Measurements from ENCODE around the gene MTM1. TPM values are rescaled to one million over a fixed set of nuclear protein-coding genes. Genes with fewer than 3 reads are reported as not detected.

The MTM1 gene
- total RNA-seq, 4 donors from 2014 or later: 3.8 to 26.7 (median 13.1) TPM

- intact Hi-C loops (cut with DNase I; ENCODE audit: low total_unique reads): no loop called here
Observed at GRCh38 chrX:150582338-150582948, 14.0 kb downstream of the MTM1 start.

DNA sequence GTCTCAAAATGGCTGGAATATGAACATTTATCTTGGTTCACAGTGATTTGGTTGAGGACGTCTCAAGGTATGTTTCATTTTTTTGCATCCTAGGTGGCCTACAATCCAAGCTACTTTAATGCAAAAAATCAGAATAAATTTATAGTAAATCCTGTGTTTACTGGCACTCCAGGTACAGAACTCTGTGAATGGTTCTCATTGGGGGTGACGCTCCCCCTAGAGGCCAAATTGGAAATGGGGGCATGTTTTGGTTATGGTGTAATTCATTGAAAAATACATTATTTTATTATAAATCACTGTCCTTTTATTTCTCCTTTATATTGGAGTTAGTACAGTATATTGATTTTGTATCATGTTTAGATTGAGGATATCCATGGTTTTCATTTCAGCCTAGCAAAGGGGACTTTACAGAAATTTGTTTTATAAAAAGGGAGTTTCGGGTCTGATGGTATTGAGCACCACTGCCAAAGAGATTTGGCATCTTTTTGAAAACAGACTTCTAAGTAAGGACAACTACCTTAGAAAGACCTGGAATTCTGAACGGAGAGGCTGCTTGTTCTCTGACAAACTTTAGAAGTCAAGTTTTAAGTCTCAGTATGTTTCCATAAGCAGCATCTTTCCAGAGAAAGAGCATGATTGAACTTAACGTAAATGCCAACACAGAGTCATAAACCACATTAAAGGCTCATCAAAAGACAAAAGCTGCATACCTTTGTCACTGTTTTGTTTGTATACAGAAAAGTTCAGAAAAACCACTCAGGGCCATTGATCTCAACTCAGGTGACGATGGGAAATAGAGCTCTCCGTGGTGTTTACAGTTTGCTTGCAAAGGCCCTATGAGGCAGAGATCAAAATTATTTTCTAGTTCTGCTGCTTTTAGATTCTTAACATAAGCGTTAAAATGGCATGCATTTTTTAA lies 19.4 kb downstream of the MTM1 start:
- intact Hi-C loops (cut with DNase I; ENCODE audit: low total_unique reads): no loop called here
- Histone ChIP-seq H3K4me1 (no peaks in the 10 kb centered on the region), H3K36me3 (no peaks in the 10 kb centered on the region), H3K27me3 (no peaks in the 10 kb centered on the region), H3K9me3 (no peaks in the 10 kb centered on the region), H3K27ac (no peak overlapping the region), H3K4me3 (no peak overlapping the region)
- no peak for DNase-seq
- TF ChIP-seq POLR2A (IDR thresholded peaks at IDR 0.05) (no peak), CTCF (IDR thresholded peaks at IDR 0.05) (peak; percentile 30 to 59 (median 42))

More at GRCh38 chrX:150582338-150582948, 14.0 kb downstream of the MTM1 start:
- H3K9me3 ChIP-seq: no peaks in the 10 kb centered on the region
- H3K4me1 ChIP-seq: no peaks in the 10 kb centered on the region
- no peaks in the 10 kb centered on the region for H3K27me3 ChIP-seq
- TF ChIP-seq POLR2A (IDR thresholded peaks at IDR 0.05): no peak
- no peak for TF ChIP-seq CTCF (IDR thresholded peaks at IDR 0.05)
- H3K4me3 ChIP-seq: no peak overlapping the region
- H3K27ac ChIP-seq: no peak overlapping the region
- no peak for DNase-seq
- H3K36me3 ChIP-seq: no peaks in the 10 kb centered on the region

DNA sequence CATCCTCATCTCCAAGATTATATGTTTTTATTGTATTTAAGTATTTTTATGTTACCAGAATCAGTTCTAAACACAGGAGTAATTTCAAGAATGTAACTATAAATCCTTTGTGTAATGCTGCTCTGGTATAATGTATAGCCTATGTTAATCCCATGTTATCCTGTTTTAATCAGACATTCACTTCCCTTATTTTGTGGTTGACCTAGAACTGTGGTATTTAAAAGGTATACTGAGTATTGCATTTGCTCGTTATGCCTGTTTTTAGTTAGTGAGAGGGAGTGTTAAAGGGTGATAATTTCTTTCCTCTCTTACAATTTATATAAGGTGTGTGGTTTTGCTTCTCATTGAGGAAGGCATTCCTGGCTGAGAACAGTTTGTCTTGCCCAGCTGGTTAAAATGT lies 26.2 kb downstream of the MTM1 start:
- no peak overlapping the region for H3K4me3 ChIP-seq
- no peak for DNase-seq
- intact Hi-C loops (cut with DNase I; ENCODE audit: low total_unique reads): no loop called here
- H3K36me3 ChIP-seq: no peaks in the 10 kb centered on the region
- TF ChIP-seq POLR2A (IDR thresholded peaks at IDR 0.05) (no peak), CTCF (IDR thresholded peaks at IDR 0.05) (no peak)
- no peaks in the 10 kb centered on the region for H3K4me1 ChIP-seq
- no peaks in the 10 kb centered on the region for H3K27me3 ChIP-seq
- no peaks in the 10 kb centered on the region for H3K9me3 ChIP-seq
- H3K27ac ChIP-seq: no peak overlapping the region

DNA sequence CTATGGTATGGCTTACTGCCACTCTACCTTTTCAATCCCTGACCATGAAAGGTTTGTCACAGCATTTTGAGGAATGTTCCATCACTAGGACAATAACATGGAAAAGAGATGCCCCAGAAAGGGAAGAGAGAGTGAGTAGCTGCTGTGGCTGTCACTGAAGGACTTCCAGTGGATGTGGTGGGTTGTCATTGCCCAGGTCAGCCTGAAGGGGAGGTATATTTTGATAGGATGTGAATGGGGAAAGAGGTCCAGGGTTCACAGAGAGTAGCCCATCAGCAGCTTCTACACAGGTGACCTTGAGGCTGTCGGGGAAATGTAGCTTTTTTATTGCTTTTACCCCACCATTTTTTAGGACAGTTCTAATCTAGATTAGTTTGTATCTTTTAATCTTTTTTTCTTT lies 30.8 kb downstream of the MTM1 start:
- H3K27ac ChIP-seq: no peak overlapping the region
- H3K4me1 ChIP-seq: no peaks in the 10 kb centered on the region
- no peaks in the 10 kb centered on the region for H3K27me3 ChIP-seq
- DNase-seq: no peak
- intact Hi-C loops (cut with DNase I; ENCODE audit: low total_unique reads): no loop called here
- no peaks in the 10 kb centered on the region for H3K9me3 ChIP-seq
- TF ChIP-seq CTCF (IDR thresholded peaks at IDR 0.05): no peak
- TF ChIP-seq POLR2A (IDR thresholded peaks at IDR 0.05): no peak
- no peak overlapping the region for H3K4me3 ChIP-seq
- no peaks in the 10 kb centered on the region for H3K36me3 ChIP-seq

GRCh38 chrX:150602296-150602695 lies 33.9 kb downstream of the MTM1 start:
- Histone ChIP-seq H3K4me1 (no peaks in the 10 kb centered on the region), H3K27ac (no peak overlapping the region), H3K4me3 (no peak overlapping the region), H3K36me3 (no peaks in the 10 kb centered on the region), H3K9me3 (no peaks in the 10 kb centered on the region), H3K27me3 (no peaks in the 10 kb centered on the region)
- intact Hi-C loops (cut with DNase I; ENCODE audit: low total_unique reads): no loop called here
- TF ChIP-seq CTCF (IDR thresholded peaks at IDR 0.05): no peak
- TF ChIP-seq POLR2A (IDR thresholded peaks at IDR 0.05): no peak
- DNase-seq: no peak

Data from uterus (tissue), 4 donors.